NT2/D1 (cell line): Measurements from ENCODE around the gene ANTXR1.

Experiments
- DNase-seq: peaks from one replicate; pipeline ENCODE4 v3.0.0-alpha.2; 2011; ENCODE audit warnings: low read depth, low spot score
- H3K27me3 ChIP-seq: 2 replicates; pipeline ENCODE4 v1.6.0; 2011; ENCODE audit warnings: mild to moderate bottlenecking; ENCODE audit not compliant: insufficient read length, insufficient read depth
- H3K36me3 ChIP-seq: 2 replicates; pipeline ENCODE4 v1.6.1; 2011; ENCODE audit warnings: mild to moderate bottlenecking, low read length, mixed read lengths; ENCODE audit not compliant: insufficient read depth, insufficient read length
- H3K4me1 ChIP-seq: 2 replicates; pipeline ENCODE4 v1.5.1; 2011; ENCODE audit not compliant: insufficient read depth, insufficient read length
- H3K4me3 ChIP-seq: 2 replicates; pipeline ENCODE4 v1.5.1; 2011; ENCODE audit warnings: low read depth; ENCODE audit not compliant: insufficient read length
- H3K9ac ChIP-seq: 2 replicates; pipeline ENCODE4 v1.6.0; 2011; ENCODE audit warnings: low read depth; ENCODE audit not compliant: insufficient read length
- H3K9me3 ChIP-seq: 2 replicates; pipeline ENCODE4 v1.5.1; 2011; ENCODE audit warnings: mild to moderate bottlenecking, low read length; ENCODE audit not compliant: insufficient read depth
- SUZ12 ChIP-seq: IDR thresholded peaks from 2 replicates; pipeline ENCODE4 v1.6.1; 2011; ENCODE audit not compliant: insufficient read length, insufficient read depth; ENCODE audit errors: extremely low read depth
- YY1 ChIP-seq: IDR thresholded peaks from 2 replicates; pipeline ENCODE4 v1.6.1; 2011; ENCODE audit not compliant: insufficient read length, insufficient read depth
- ZNF274 ChIP-seq: IDR thresholded peaks from 2 replicates; pipeline ENCODE4 v1.6.1; 2011; ENCODE audit warnings: mild to moderate bottlenecking, low read depth, low read length

The ANTXR1 gene

DNA sequence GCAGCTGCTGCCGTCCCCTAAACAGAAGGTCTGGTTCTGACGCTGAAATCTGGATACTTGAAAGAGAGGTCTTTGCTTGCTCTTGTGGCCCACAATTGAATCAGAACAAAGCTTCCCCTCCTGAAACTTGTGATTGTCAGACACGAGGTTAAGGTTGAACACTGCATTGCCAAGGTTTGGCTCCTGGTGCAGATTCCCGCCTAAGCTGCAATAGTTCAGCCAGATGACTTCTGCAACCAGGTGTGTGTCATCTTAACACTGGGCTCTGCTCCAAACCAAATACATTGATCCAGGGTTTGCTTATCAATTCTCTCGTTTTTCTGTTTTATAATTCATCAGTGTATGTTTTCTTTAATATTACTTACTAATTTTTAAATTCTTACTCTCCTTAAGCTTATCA, 23.9 kb upstream of the ANTXR1 start:
- Histone ChIP-seq H3K4me3 (no peak overlapping the region), H3K4me1 (no peaks in the 10 kb centered on the region), H3K9ac (no peak overlapping the region), H3K9me3 (no peaks in the 10 kb centered on the region), H3K36me3 (no peaks in the 10 kb centered on the region), H3K27me3 (no peaks in the 10 kb centered on the region)
- no peak for DNase-seq
- TF ChIP-seq YY1 = no peak
- TF ChIP-seq ZNF274 = no peak
- no peak for TF ChIP-seq SUZ12

- Histone ChIP-seq H3K27me3 (no peaks in the 10 kb centered on the region), H3K36me3 (no peaks in the 10 kb centered on the region), H3K9me3 (no peaks in the 10 kb centered on the region), H3K4me1 (no peaks in the 10 kb centered on the region), H3K4me3 (no peak overlapping the region), H3K9ac (no peak overlapping the region)
- TF ChIP-seq ZNF274 = no peak
- TF ChIP-seq SUZ12 = no peak
- TF ChIP-seq YY1 = no peak
- DNase-seq = no peak
Observed at GRCh38 chr2:68992341-68992740, 20.6 kb upstream of the ANTXR1 start.

DNA sequence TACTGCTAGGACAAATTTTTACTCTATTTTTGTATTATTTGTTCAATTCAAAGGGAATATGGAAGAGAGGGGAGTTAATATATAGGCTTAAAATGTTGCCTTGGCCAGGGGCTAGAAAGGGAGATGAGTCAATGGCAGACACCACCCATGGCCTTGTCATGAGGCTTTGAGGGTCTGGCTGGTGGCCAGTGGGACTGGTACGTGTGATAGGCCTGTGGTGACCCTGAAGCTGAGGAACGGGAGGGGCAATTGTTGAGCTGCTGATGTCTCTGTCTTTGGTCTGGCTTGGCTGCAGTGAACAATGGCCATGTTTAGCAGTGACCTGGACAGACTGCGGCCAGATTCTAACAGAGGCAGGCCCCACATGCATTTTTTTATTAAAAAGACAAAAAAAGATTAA, 20.0 kb upstream of the ANTXR1 start:
- no peak for DNase-seq
- no peak overlapping the region for H3K9ac ChIP-seq
- H3K9me3 ChIP-seq = no peaks in the 10 kb centered on the region
- no peaks in the 10 kb centered on the region for H3K27me3 ChIP-seq
- no peaks in the 10 kb centered on the region for H3K4me1 ChIP-seq
- TF ChIP-seq YY1 (no peak), ZNF274 (no peak), SUZ12 (no peak)
- H3K36me3 ChIP-seq = no peaks in the 10 kb centered on the region
- H3K4me3 ChIP-seq = no peak overlapping the region

- no peak for DNase-seq
- H3K27me3 ChIP-seq = no peaks in the 10 kb centered on the region
- no peaks in the 10 kb centered on the region for H3K9me3 ChIP-seq
- H3K9ac ChIP-seq = no peak overlapping the region
- H3K4me1 ChIP-seq = no peaks in the 10 kb centered on the region
- H3K4me3 ChIP-seq = no peak overlapping the region
- no peak for TF ChIP-seq ZNF274
- no peak for TF ChIP-seq YY1
- no peak for TF ChIP-seq SUZ12
- H3K36me3 ChIP-seq = no peaks in the 10 kb centered on the region
Observed at GRCh38 chr2:68993660-68994059, 19.3 kb upstream of the ANTXR1 start.

- Histone ChIP-seq H3K4me1 (no peaks in the 10 kb centered on the region), H3K9ac (no peak overlapping the region), H3K4me3 (no peak overlapping the region), H3K36me3 (no peaks in the 10 kb centered on the region), H3K9me3 (no peaks in the 10 kb centered on the region), H3K27me3 (no peaks in the 10 kb centered on the region)
- no peak for DNase-seq
- TF ChIP-seq ZNF274 (no peak), YY1 (no peak)
Observed at GRCh38 chr2:68994864-68995263, 18.1 kb upstream of the ANTXR1 start.

DNA sequence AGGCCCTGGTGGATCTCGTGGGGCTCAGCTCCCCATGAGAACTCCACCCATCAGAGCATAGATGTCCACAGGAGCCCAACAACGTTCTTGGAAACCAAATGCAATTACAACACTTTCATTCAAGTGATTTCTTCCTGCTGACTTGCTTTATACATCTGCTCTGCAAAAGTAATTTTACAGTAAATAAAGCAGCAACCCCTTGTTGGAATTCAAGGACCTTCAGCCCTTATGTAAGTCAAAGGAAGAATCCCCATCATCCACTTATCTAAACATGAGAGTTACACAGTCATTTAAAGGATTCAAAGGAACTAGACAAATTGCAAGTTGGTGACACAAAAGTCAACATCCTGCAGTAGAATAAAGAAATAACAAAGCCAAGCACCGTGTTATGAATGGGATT, 17.1 kb upstream of the ANTXR1 start:
- Histone ChIP-seq H3K36me3 (no peaks in the 10 kb centered on the region), H3K27me3 (no peaks in the 10 kb centered on the region), H3K9ac (no peak overlapping the region), H3K4me3 (no peak overlapping the region), H3K4me1 (no peaks in the 10 kb centered on the region), H3K9me3 (no peaks in the 10 kb centered on the region)
- no peak for TF ChIP-seq YY1
- no peak for DNase-seq

GRCh38 chr2:68997401-68997800, 15.6 kb upstream of the ANTXR1 start:
- Histone ChIP-seq H3K4me3 (no peak overlapping the region), H3K36me3 (no peaks in the 10 kb centered on the region), H3K9ac (no peak overlapping the region), H3K4me1 (no peaks in the 10 kb centered on the region), H3K9me3 (no peaks in the 10 kb centered on the region), H3K27me3 (no peaks in the 10 kb centered on the region)
- DNase-seq = no peak
- TF ChIP-seq ZNF274 = no peak
- TF ChIP-seq SUZ12 = no peak
- no peak for TF ChIP-seq YY1

DNA sequence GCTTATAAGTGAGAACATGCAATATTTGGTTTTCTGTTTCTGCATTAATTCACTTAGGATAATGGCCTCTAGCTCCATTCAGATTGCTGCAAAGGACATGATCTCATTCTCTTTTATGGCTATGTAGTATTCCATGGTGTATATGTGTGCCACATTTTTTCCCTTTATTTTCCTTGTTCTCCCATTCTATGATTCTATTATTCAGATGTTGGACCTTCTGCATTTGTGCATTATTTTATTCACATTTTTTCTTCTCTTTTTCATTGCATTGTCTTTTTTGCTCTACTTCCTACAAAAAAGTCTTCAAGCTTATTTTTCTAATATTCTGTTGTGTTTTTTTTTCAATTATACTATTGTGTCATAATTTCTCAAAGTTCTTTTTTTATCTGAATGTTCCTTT, 11.1 kb upstream of the ANTXR1 start:
- Histone ChIP-seq H3K9ac (no peak overlapping the region), H3K4me1 (no peaks in the 10 kb centered on the region), H3K36me3 (no peaks in the 10 kb centered on the region), H3K27me3 (no peaks in the 10 kb centered on the region), H3K9me3 (no peaks in the 10 kb centered on the region), H3K4me3 (no peak overlapping the region)
- TF ChIP-seq YY1 = no peak
- TF ChIP-seq ZNF274 = no peak
- no peak for TF ChIP-seq SUZ12
- DNase-seq = no peak
